Epithelial cell of proximal tubule (primary cell): ENCODE data around the gene ZNF283. TPM values are rescaled to one million over a fixed set of nuclear protein-coding genes. Genes with fewer than 3 reads are reported as not detected.
"Not testable (repeated sequence)": the region's sequence is repeated elsewhere in the genome, so short reads cannot be mapped to it uniquely, and the experiment has no call there.

Experiments used
- DNase-seq: peaks from one replicate; pipeline ENCODE4 v3.0.0-alpha.2; 2011; ENCODE audit warnings: low read depth
- H3K4me3 ChIP-seq: 2 replicates; pipeline ENCODE4 v1.5.1; 2011; ENCODE audit warnings: low read depth, mild to moderate bottlenecking, low read length
- total RNA-seq: library from RNA; depleted of rRNA; stranded (reverse); fragments of >200 nt; gene quantifications from 2 replicates; pipeline ENCODE4 v1.2.3, GENCODE V29; 2015
- TF ChIP-seq, protein P1 (sequence below): conservative IDR thresholded peaks from 2 replicates; pipeline ENCODE4 v1.5.1; 2012; ENCODE audit warnings: low read depth, mild to moderate bottlenecking, low read length

ZNF283 gene
- total RNA-seq, 1 donor from 2014 or later, result 2.9 TPM

DNA sequence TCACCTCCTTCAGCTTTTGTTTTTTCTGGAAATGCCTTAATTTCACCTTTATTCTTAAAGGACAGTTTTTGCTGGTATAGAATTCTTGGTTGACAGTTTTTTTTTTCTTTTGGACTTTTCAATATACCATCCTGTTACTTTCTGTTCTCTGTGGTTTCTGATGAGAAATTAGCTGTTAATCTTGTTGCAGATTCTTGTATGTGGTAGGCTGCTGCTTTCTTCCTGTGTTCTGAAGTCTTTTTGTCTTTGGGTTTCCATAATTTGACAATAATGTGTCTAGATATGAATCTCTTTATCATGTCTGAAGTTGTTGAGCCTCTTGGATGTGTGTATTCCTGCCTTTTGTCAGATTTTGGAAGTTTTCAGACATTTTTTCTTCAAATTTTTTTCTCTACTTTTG is 12.0 kb downstream of the ZNF283 start:
- DNase-seq, result no peak
- TF ChIP-seq, protein P1, sequence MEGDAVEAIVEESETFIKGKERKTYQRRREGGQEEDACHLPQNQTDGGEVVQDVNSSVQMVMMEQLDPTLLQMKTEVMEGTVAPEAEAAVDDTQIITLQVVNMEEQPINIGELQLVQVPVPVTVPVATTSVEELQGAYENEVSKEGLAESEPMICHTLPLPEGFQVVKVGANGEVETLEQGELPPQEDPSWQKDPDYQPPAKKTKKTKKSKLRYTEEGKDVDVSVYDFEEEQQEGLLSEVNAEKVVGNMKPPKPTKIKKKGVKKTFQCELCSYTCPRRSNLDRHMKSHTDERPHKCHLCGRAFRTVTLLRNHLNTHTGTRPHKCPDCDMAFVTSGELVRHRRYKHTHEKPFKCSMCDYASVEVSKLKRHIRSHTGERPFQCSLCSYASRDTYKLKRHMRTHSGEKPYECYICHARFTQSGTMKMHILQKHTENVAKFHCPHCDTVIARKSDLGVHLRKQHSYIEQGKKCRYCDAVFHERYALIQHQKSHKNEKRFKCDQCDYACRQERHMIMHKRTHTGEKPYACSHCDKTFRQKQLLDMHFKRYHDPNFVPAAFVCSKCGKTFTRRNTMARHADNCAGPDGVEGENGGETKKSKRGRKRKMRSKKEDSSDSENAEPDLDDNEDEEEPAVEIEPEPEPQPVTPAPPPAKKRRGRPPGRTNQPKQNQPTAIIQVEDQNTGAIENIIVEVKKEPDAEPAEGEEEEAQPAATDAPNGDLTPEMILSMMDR, result no peak

DNA sequence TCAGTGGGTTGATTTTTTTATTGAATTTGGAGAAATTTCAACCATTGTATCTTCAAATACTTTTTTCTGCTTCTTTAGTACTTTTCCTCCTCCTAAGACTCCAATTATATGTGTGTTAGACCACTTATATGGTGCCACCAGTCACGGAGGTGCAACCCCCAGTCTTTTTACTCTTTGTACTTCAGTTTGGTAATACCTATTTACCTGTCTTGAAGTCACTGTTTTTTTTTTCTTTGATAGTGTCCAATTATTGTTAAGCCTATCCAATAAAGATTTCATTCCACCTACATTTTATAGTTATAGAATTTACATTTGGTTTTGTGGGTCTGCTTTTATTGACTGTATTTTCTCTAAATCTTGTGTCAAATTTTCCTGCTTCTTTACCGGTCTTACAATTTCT is 14.9 kb downstream of the ZNF283 start:
- DNase-seq, result no peak
- TF ChIP-seq, protein P1, result no peak
- no peak overlapping the region for H3K4me3 ChIP-seq

More for the DNA sequence above, 12.0 kb downstream of the ZNF283 start:
- no peak overlapping the region for H3K4me3 ChIP-seq

DNA sequence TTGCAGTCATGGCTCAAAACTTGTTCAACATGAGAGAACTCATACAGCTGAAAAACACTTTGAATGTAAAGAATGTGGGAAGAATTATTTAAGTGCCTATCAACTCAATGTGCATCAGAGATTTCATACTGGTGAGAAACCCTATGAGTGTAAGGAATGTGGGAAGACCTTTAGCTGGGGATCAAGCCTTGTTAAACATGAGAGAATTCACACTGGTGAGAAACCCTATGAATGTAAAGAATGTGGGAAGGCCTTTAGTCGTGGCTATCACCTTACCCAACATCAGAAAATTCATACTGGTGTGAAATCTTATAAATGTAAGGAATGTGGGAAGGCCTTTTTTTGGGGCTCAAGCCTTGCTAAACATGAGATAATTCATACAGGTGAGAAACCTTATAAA is 20.1 kb downstream of the ZNF283 start:
- DNase-seq, result no peak
- H3K4me3 ChIP-seq, result no peak overlapping the region
- TF ChIP-seq, protein P1, result no peak

DNA sequence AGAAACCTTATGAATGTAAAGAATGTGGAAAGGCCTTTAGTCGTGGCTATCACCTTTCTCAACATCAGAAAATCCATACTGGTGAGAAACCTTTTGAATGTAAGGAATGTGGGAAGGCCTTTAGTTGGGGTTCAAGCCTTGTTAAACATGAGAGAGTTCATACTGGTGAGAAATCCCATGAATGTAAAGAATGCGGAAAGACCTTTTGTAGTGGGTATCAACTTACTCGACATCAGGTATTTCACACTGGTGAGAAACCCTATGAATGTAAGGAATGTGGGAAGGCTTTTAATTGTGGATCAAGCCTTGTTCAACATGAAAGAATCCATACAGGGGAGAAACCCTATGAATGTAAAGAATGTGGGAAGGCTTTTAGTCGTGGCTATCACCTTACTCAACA is 20.8 kb downstream of the ZNF283 start:
- TF ChIP-seq, protein P1, result no peak
- no peak for DNase-seq
- no peak overlapping the region for H3K4me3 ChIP-seq

DNA sequence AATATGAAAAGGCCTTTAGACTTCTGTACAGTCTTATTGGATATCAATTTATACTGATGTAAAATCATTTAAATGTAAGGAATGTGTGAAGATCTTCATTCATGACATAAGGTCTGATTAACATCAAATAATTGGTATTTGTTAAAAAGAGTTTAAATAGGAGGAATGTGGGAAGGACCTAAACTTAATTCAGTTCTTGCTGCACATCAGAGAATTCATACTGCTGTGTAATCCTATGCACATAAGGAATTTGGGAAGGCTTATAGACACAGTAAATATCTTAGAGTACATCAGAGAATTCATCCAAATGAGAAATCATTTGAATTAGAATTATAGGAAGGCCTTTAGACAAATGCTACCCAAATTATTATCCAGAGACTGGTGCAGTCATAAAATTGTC is 21.7 kb downstream of the ZNF283 start:
- TF ChIP-seq, protein P1, result no peak
- no peak for DNase-seq

DNA sequence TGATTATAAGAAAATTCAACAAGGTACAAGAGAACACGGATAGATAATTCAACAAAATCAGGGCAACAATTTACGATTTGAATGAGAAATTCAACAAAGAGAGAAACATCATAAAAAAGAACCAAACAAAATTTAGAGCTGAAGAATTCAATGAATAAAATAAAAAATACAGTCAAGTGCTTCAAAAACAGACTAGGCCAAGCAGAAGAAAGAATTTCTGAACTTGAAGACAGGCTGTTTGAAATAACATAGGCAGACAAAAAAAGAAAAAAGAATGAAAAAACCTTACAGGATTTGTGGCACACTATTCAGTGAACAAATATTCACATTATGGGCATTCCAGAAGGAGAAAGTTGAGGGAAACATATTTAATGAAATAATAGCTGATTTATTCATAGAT is 31.1 kb downstream of the ZNF283 start:
- no peak overlapping the region for H3K4me3 ChIP-seq
- TF ChIP-seq, protein P1, result no peak

More for the DNA sequence above, 21.7 kb downstream of the ZNF283 start:
- H3K4me3 ChIP-seq, result no peak overlapping the region

DNA sequence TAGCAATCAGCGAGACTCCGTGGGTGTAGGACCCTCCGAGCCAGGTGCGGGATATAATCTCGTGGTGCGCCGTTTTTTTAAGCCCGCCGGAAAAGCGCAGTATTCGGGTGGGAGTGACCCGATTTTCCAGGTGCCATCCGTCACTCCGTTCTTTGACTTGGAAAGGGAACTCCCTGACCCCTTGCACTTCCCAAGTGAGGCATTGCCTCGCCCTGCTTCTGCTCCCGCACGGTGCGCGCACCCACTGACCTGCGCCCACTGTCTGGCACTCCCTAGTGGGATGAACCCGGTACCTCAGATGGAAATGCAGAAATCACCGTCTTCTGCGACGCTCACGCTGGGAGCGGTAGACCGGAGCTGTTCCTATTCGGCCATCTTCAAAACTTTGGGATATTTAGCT is 39.8 kb downstream of the ZNF283 start:
- DNase-seq, H3K4me3 ChIP-seq: not testable (repeated sequence)

More for the DNA sequence above, 31.1 kb downstream of the ZNF283 start:
- DNase-seq, result no peak
